ENCODE measurements around the gene LAD1.

The LAD1 gene

GRCh38 chr1:201375169-201375568, 24.0 kb downstream of the LAD1 start:
- no peaks in the 10 kb centered on the region for H3K36me3 ChIP-seq (ENCODE audit: insufficient read depth, low read length)
- no peak overlapping the region for H3K9ac ChIP-seq (ENCODE audit: low read length)
- no peak overlapping the region for H3K27ac ChIP-seq (ENCODE audit: low read depth, low read length, poor library complexity, severe bottlenecking)
- H3K4me3 ChIP-seq (ENCODE audit: low read depth, low read length, poor library complexity, severe bottlenecking), result no peak overlapping the region
- H3K27me3 ChIP-seq (ENCODE audit: insufficient read depth, low read length), result no peaks in the 10 kb centered on the region
- no peaks in the 10 kb centered on the region for H3K79me2 ChIP-seq (ENCODE audit: insufficient read depth, low read length)
- no peaks in the 10 kb centered on the region for H3K9me2 ChIP-seq (ENCODE audit: low read depth, low read length)
- TF ChIP-seq EZH2 (IDR thresholded peaks at IDR 0.05; ENCODE audit: borderline replicate concordance, low read length) (no peak), CTCF (IDR thresholded peaks at IDR 0.05; ENCODE audit: low read length) (no peak)
- no peak overlapping the region for H3K4me2 ChIP-seq (ENCODE audit: low read length)
- H3K4me1 ChIP-seq (ENCODE audit: insufficient read depth, low read length, severe bottlenecking), result no peaks in the 10 kb centered on the region
- H3K9me3 ChIP-seq (ENCODE audit: low read length), result no peaks in the 10 kb centered on the region
- H2AFZ ChIP-seq (ENCODE audit: low read length), result no peak overlapping the region
- H3F3A ChIP-seq (ENCODE audit: insufficient read depth, low read length), result no peaks in the 10 kb centered on the region
- H4K20me1 ChIP-seq (ENCODE audit: insufficient read depth, low read length), result no peaks in the 10 kb centered on the region

GRCh38 chr1:201374364-201374763, 24.8 kb downstream of the LAD1 start:
- no peaks in the 10 kb centered on the region for H3K36me3 ChIP-seq (ENCODE audit: insufficient read depth, low read length)
- no peaks in the 10 kb centered on the region for H3K4me1 ChIP-seq (ENCODE audit: insufficient read depth, low read length, severe bottlenecking)
- no peak overlapping the region for H3K27ac ChIP-seq (ENCODE audit: low read depth, low read length, poor library complexity, severe bottlenecking)
- H3K4me2 ChIP-seq (ENCODE audit: low read length), result no peak overlapping the region
- no peaks in the 10 kb centered on the region for H3F3A ChIP-seq (ENCODE audit: insufficient read depth, low read length)
- no peak overlapping the region for H2AFZ ChIP-seq (ENCODE audit: low read length)
- no peak overlapping the region for H3K9ac ChIP-seq (ENCODE audit: low read length)
- no peak for TF ChIP-seq CTCF (IDR thresholded peaks at IDR 0.05; ENCODE audit: low read length)
- no peaks in the 10 kb centered on the region for H3K79me2 ChIP-seq (ENCODE audit: insufficient read depth, low read length)
- no peaks in the 10 kb centered on the region for H3K27me3 ChIP-seq (ENCODE audit: insufficient read depth, low read length)
- H3K9me2 ChIP-seq (ENCODE audit: low read depth, low read length), result no peaks in the 10 kb centered on the region
- H4K20me1 ChIP-seq (ENCODE audit: insufficient read depth, low read length), result no peaks in the 10 kb centered on the region
- H3K9me3 ChIP-seq (ENCODE audit: low read length), result no peaks in the 10 kb centered on the region
- no peak overlapping the region for H3K4me3 ChIP-seq (ENCODE audit: low read depth, low read length, poor library complexity, severe bottlenecking)

- Histone ChIP-seq H4K20me1 (ENCODE audit: insufficient read depth, low read length) (no peaks in the 10 kb centered on the region), H3K9me3 (ENCODE audit: low read length) (no peaks in the 10 kb centered on the region), H3K9ac (ENCODE audit: low read length) (no peak overlapping the region), H3K79me2 (ENCODE audit: insufficient read depth, low read length) (no peaks in the 10 kb centered on the region), H3K27ac (ENCODE audit: low read depth, low read length, poor library complexity, severe bottlenecking) (no peak overlapping the region), H3K27me3 (ENCODE audit: insufficient read depth, low read length) (no peaks in the 10 kb centered on the region), H3K4me2 (ENCODE audit: low read length) (no peak overlapping the region), H3K4me3 (ENCODE audit: low read depth, low read length, poor library complexity, severe bottlenecking) (no peak overlapping the region), H3F3A (ENCODE audit: insufficient read depth, low read length) (no peaks in the 10 kb centered on the region), H3K36me3 (ENCODE audit: insufficient read depth, low read length) (no peaks in the 10 kb centered on the region), H3K9me2 (ENCODE audit: low read depth, low read length) (no peaks in the 10 kb centered on the region), H3K4me1 (ENCODE audit: insufficient read depth, low read length, severe bottlenecking) (no peaks in the 10 kb centered on the region), H2AFZ (ENCODE audit: low read length) (no peak overlapping the region)
- TF ChIP-seq CTCF (IDR thresholded peaks at IDR 0.05; ENCODE audit: low read length) (no peak), EZH2 (IDR thresholded peaks at IDR 0.05; ENCODE audit: borderline replicate concordance, low read length) (no peak)
Measured at GRCh38 chr1:201371792-201372191, 27.3 kb downstream of the LAD1 start.

Data from OCI-LY1 (cell line).